ENCODE data around the gene MACROD2.

The MACROD2 gene

GRCh38 chr20:15760001-15760621 is 1764.8 kb downstream of the MACROD2 start:
- Histone ChIP-seq H3K4me3 (ENCODE audit: low read depth in 1 of 2, low read length in 2 of 2) (peak overlapping the region in 1 of 2 donors; percentile 12), H3K36me3 (ENCODE audit: control insufficient read depth in 1 of 2, insufficient read depth in 2 of 2, low read length in 2 of 2) (no peaks in the 10 kb centered on the region), H3K27ac (ENCODE audit: low read length) (no peak overlapping the region), H3K9me3 (ENCODE audit: control insufficient read depth in 1 of 2, low read length in 2 of 2) (no peaks in the 10 kb centered on the region), H3K27me3 (ENCODE audit: low read depth, low read length) (no peaks in the 10 kb centered on the region), H3K4me1 (ENCODE audit: control insufficient read depth in 1 of 2, insufficient read depth in 2 of 2, low read length in 2 of 2) (no peaks in the 10 kb centered on the region)

GRCh38 chr20:15763366-15763765 is 1768.0 kb downstream of the MACROD2 start:
- Histone ChIP-seq H3K27ac (ENCODE audit: low read length) (no peak overlapping the region), H3K4me1 (ENCODE audit: control insufficient read depth in 1 of 2, insufficient read depth in 2 of 2, low read length in 2 of 2) (no peaks in the 10 kb centered on the region), H3K27me3 (ENCODE audit: low read depth, low read length) (no peaks in the 10 kb centered on the region), H3K9me3 (ENCODE audit: control insufficient read depth in 1 of 2, low read length in 2 of 2) (no peaks in the 10 kb centered on the region), H3K4me3 (ENCODE audit: low read depth in 1 of 2, low read length in 2 of 2) (no peak overlapping the region), H3K36me3 (ENCODE audit: control insufficient read depth in 1 of 2, insufficient read depth in 2 of 2, low read length in 2 of 2) (no peaks in the 10 kb centered on the region)

- Histone ChIP-seq H3K36me3 (ENCODE audit: control insufficient read depth in 1 of 2, insufficient read depth in 2 of 2, low read length in 2 of 2) (no peaks in the 10 kb centered on the region), H3K9me3 (ENCODE audit: control insufficient read depth in 1 of 2, low read length in 2 of 2) (no peaks in the 10 kb centered on the region), H3K4me1 (ENCODE audit: control insufficient read depth in 1 of 2, insufficient read depth in 2 of 2, low read length in 2 of 2) (no peaks in the 10 kb centered on the region), H3K27me3 (ENCODE audit: low read depth, low read length) (no peaks in the 10 kb centered on the region), H3K27ac (ENCODE audit: low read length) (no peak overlapping the region), H3K4me3 (ENCODE audit: low read depth in 1 of 2, low read length in 2 of 2) (no peak overlapping the region)
Observed at GRCh38 chr20:15767586-15767985, 1772.3 kb downstream of the MACROD2 start.

GRCh38 chr20:15767999-15768741 is 1772.9 kb downstream of the MACROD2 start:
- Histone ChIP-seq H3K9me3 (ENCODE audit: control insufficient read depth in 1 of 2, low read length in 2 of 2) (no peaks in the 10 kb centered on the region), H3K27ac (ENCODE audit: low read length) (no peak overlapping the region), H3K4me1 (ENCODE audit: control insufficient read depth in 1 of 2, insufficient read depth in 2 of 2, low read length in 2 of 2) (no peaks in the 10 kb centered on the region), H3K4me3 (ENCODE audit: low read depth in 1 of 2, low read length in 2 of 2) (no peak overlapping the region), H3K36me3 (ENCODE audit: control insufficient read depth in 1 of 2, insufficient read depth in 2 of 2, low read length in 2 of 2) (no peaks in the 10 kb centered on the region), H3K27me3 (ENCODE audit: low read depth, low read length) (no peaks in the 10 kb centered on the region)

GRCh38 chr20:15772826-15773225 is 1777.5 kb downstream of the MACROD2 start:
- Histone ChIP-seq H3K27me3 (ENCODE audit: low read depth, low read length) (no peaks in the 10 kb centered on the region), H3K27ac (ENCODE audit: low read length) (no peak overlapping the region), H3K9me3 (ENCODE audit: control insufficient read depth in 1 of 2, low read length in 2 of 2) (no peaks in the 10 kb centered on the region), H3K36me3 (ENCODE audit: control insufficient read depth in 1 of 2, insufficient read depth in 2 of 2, low read length in 2 of 2) (no peaks in the 10 kb centered on the region), H3K4me1 (ENCODE audit: control insufficient read depth in 1 of 2, insufficient read depth in 2 of 2, low read length in 2 of 2) (no peaks in the 10 kb centered on the region), H3K4me3 (ENCODE audit: low read depth in 1 of 2, low read length in 2 of 2) (no peak overlapping the region)

GRCh38 chr20:15774926-15775325 is 1779.6 kb downstream of the MACROD2 start:
- Histone ChIP-seq H3K27ac (ENCODE audit: low read length) (no peak overlapping the region), H3K27me3 (ENCODE audit: low read depth, low read length) (no peaks in the 10 kb centered on the region)

GRCh38 chr20:15776770-15777466 is 1781.6 kb downstream of the MACROD2 start:
- Histone ChIP-seq H3K36me3 (ENCODE audit: control insufficient read depth in 1 of 2, insufficient read depth in 2 of 2, low read length in 2 of 2) (no peaks in the 10 kb centered on the region), H3K4me1 (ENCODE audit: control insufficient read depth in 1 of 2, insufficient read depth in 2 of 2, low read length in 2 of 2) (no peaks in the 10 kb centered on the region), H3K27ac (ENCODE audit: low read length) (no peak overlapping the region), H3K4me3 (ENCODE audit: low read depth in 1 of 2, low read length in 2 of 2) (no peak overlapping the region), H3K27me3 (ENCODE audit: low read depth, low read length) (no peaks in the 10 kb centered on the region), H3K9me3 (ENCODE audit: control insufficient read depth in 1 of 2, low read length in 2 of 2) (no peaks in the 10 kb centered on the region)

More at GRCh38 chr20:15774926-15775325, 1779.6 kb downstream of the MACROD2 start:
- Histone ChIP-seq H3K4me1 (ENCODE audit: control insufficient read depth in 1 of 2, insufficient read depth in 2 of 2, low read length in 2 of 2) (no peaks in the 10 kb centered on the region), H3K9me3 (ENCODE audit: control insufficient read depth in 1 of 2, low read length in 2 of 2) (no peaks in the 10 kb centered on the region), H3K4me3 (ENCODE audit: low read depth in 1 of 2, low read length in 2 of 2) (no peak overlapping the region), H3K36me3 (ENCODE audit: control insufficient read depth in 1 of 2, insufficient read depth in 2 of 2, low read length in 2 of 2) (no peaks in the 10 kb centered on the region)

GRCh38 chr20:15784020-15784419 is 1788.7 kb downstream of the MACROD2 start:
- Histone ChIP-seq H3K9me3 (ENCODE audit: control insufficient read depth in 1 of 2, low read length in 2 of 2) (no peaks in the 10 kb centered on the region), H3K27ac (ENCODE audit: low read length) (no peak overlapping the region), H3K36me3 (ENCODE audit: control insufficient read depth in 1 of 2, insufficient read depth in 2 of 2, low read length in 2 of 2) (no peaks in the 10 kb centered on the region), H3K27me3 (ENCODE audit: low read depth, low read length) (no peaks in the 10 kb centered on the region), H3K4me1 (ENCODE audit: control insufficient read depth in 1 of 2, insufficient read depth in 2 of 2, low read length in 2 of 2) (no peaks in the 10 kb centered on the region), H3K4me3 (ENCODE audit: low read depth in 1 of 2, low read length in 2 of 2) (no peak overlapping the region)

GRCh38 chr20:15789079-15789478 is 1793.8 kb downstream of the MACROD2 start:
- no peaks in the 10 kb centered on the region for H3K27me3 ChIP-seq (ENCODE audit: low read depth, low read length)
- no peak overlapping the region for H3K27ac ChIP-seq (ENCODE audit: low read length)
- H3K4me1 ChIP-seq (ENCODE audit: control insufficient read depth in 1 of 2, insufficient read depth in 2 of 2, low read length in 2 of 2) = no peaks in the 10 kb centered on the region
- no peak overlapping the region for H3K4me3 ChIP-seq (ENCODE audit: low read depth in 1 of 2, low read length in 2 of 2)
- no peaks in the 10 kb centered on the region for H3K9me3 ChIP-seq (ENCODE audit: control insufficient read depth in 1 of 2, low read length in 2 of 2)
- no peaks in the 10 kb centered on the region for H3K36me3 ChIP-seq (ENCODE audit: control insufficient read depth in 1 of 2, insufficient read depth in 2 of 2, low read length in 2 of 2)

GRCh38 chr20:15792855-15793254 is 1797.5 kb downstream of the MACROD2 start:
- H3K36me3 ChIP-seq (ENCODE audit: control insufficient read depth in 1 of 2, insufficient read depth in 2 of 2, low read length in 2 of 2) = no peaks in the 10 kb centered on the region
- no peaks in the 10 kb centered on the region for H3K27me3 ChIP-seq (ENCODE audit: low read depth, low read length)
- no peak overlapping the region for H3K27ac ChIP-seq (ENCODE audit: low read length)
- no peak overlapping the region for H3K4me3 ChIP-seq (ENCODE audit: low read depth in 1 of 2, low read length in 2 of 2)
- no peaks in the 10 kb centered on the region for H3K9me3 ChIP-seq (ENCODE audit: control insufficient read depth in 1 of 2, low read length in 2 of 2)
- H3K4me1 ChIP-seq (ENCODE audit: control insufficient read depth in 1 of 2, insufficient read depth in 2 of 2, low read length in 2 of 2) = no peaks in the 10 kb centered on the region

GRCh38 chr20:15794409-15794808 is 1799.1 kb downstream of the MACROD2 start:
- no peak overlapping the region for H3K4me3 ChIP-seq (ENCODE audit: low read depth in 1 of 2, low read length in 2 of 2)
- H3K36me3 ChIP-seq (ENCODE audit: control insufficient read depth in 1 of 2, insufficient read depth in 2 of 2, low read length in 2 of 2) = no peaks in the 10 kb centered on the region
- no peak overlapping the region for H3K27ac ChIP-seq (ENCODE audit: low read length)
- no peaks in the 10 kb centered on the region for H3K9me3 ChIP-seq (ENCODE audit: control insufficient read depth in 1 of 2, low read length in 2 of 2)
- no peaks in the 10 kb centered on the region for H3K27me3 ChIP-seq (ENCODE audit: low read depth, low read length)
- H3K4me1 ChIP-seq (ENCODE audit: control insufficient read depth in 1 of 2, insufficient read depth in 2 of 2, low read length in 2 of 2) = no peaks in the 10 kb centered on the region

Measured in muscle layer of duodenum (tissue), 2 donors.